ENCODE measurements around the gene DPP6. TPM values are rescaled to one million over a fixed set of nuclear protein-coding genes. Genes with fewer than 3 reads are reported as not detected.

The DPP6 gene
- total RNA-seq, 1 donor from 2014 or later: not detected

DNA sequence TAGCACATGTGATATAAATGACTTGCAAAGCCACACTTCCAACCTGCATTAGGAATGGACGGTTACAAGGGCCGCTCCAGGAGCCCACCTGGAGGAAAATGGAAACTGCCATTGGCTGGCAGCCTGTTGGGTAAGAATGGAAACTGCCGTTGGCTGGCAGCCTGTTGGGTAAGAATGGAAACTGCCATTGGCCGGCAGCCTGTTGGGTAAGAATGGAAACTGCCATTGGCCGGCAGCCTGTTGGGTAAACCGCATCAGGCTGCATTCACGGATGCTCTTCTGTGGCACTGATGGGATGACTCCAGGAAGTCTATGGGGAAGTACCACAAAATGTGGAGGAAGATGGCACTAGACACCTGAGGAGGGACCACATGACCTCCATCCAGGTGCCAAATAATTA lies 143.1 kb downstream of the DPP6 start:
- Mint-ChIP-seq H3K36me3 (ENCODE audit: low read depth) (no peaks in the 10 kb centered on the region), H3K27ac (no peak overlapping the region), H3K4me3 (no peak overlapping the region), H3K27me3 (no peaks in the 10 kb centered on the region), H3K4me1 (no peaks in the 10 kb centered on the region), H3K9me3 (peaks cover 6% of the 10 kb centered on the region)
- ATAC-seq (ENCODE audit: low read depth): no peak
- no peak for DNase-seq
- intact Hi-C loops (cut with micrococcal nuclease): no loop called here
- TF ChIP-seq, protein P1, sequence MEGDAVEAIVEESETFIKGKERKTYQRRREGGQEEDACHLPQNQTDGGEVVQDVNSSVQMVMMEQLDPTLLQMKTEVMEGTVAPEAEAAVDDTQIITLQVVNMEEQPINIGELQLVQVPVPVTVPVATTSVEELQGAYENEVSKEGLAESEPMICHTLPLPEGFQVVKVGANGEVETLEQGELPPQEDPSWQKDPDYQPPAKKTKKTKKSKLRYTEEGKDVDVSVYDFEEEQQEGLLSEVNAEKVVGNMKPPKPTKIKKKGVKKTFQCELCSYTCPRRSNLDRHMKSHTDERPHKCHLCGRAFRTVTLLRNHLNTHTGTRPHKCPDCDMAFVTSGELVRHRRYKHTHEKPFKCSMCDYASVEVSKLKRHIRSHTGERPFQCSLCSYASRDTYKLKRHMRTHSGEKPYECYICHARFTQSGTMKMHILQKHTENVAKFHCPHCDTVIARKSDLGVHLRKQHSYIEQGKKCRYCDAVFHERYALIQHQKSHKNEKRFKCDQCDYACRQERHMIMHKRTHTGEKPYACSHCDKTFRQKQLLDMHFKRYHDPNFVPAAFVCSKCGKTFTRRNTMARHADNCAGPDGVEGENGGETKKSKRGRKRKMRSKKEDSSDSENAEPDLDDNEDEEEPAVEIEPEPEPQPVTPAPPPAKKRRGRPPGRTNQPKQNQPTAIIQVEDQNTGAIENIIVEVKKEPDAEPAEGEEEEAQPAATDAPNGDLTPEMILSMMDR (IDR thresholded peaks at IDR 0.05): no peak
- ChIA-PET POLR2A (no interaction called here), CTCF (no interaction called here)

DNA sequence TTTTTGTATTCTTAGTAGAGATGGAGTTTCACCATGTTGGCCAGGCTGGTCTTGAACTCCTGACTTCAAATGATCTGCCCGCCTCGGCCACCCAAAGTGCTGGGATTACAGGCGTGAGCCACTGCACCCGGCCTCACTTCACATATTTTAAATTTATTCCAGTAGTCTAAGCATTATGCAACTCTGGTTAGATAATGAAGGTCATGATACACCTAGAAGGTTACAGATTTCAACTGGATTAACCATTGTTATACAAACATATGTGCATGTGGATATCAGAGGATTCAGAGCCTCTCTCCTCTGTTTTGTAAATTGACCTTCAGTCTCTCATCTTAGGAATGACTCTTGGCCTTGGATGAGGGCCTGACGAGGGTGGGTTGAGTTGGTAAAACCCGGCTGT lies 146.3 kb downstream of the DPP6 start:
- no peaks in the 10 kb centered on the region for H3K27me3 Mint-ChIP-seq
- no peak overlapping the region for H3K27ac Mint-ChIP-seq
- ChIA-PET POLR2A (no interaction called here), CTCF (no interaction called here)
- no peaks in the 10 kb centered on the region for H3K4me1 Mint-ChIP-seq
- DNase-seq (no peak), ATAC-seq (ENCODE audit: low read depth) (no peak)
- intact Hi-C loops (cut with micrococcal nuclease): no loop called here
- H3K9me3 Mint-ChIP-seq: peaks cover 6% of the 10 kb centered on the region
- H3K36me3 Mint-ChIP-seq (ENCODE audit: low read depth): no peaks in the 10 kb centered on the region
- TF ChIP-seq, protein P1 (IDR thresholded peaks at IDR 0.05): no peak
- H3K4me3 Mint-ChIP-seq: no peak overlapping the region

DNA sequence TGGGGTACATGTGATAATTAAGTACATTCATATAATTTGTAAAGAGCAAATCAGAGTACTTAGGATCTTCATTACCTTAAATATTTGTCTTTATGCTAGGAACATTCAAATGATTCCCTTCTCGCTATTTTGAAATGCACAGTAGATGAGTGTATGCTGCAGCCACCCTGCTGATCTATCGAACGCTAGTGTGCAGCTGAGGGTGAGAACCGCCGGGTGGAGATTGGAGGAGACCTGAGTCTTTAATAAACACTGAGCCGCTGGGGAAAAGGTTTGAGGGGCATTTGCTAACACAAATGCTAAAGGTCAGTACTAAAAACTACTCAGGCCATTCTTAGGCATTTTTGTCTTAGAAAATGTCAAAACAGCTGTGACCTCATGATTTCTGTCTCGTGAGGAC lies 148.0 kb downstream of the DPP6 start:
- TF ChIP-seq, protein P1 (IDR thresholded peaks at IDR 0.05): no peak
- intact Hi-C loops (cut with micrococcal nuclease): no loop called here
- Mint-ChIP-seq H3K4me1 (no peaks in the 10 kb centered on the region), H3K36me3 (ENCODE audit: low read depth) (no peaks in the 10 kb centered on the region), H3K27ac (no peak overlapping the region), H3K4me3 (no peak overlapping the region), H3K27me3 (no peaks in the 10 kb centered on the region), H3K9me3 (peaks cover 6% of the 10 kb centered on the region)
- ChIA-PET CTCF (interaction anchor here (0.7 kb wide), 1 partner anchor 28 kb away, joined by 5 read pairs; no protein-coding TSS in a partner anchor), POLR2A (no interaction called here)
- DNase-seq (no peak), ATAC-seq (ENCODE audit: low read depth) (no peak)

DNA sequence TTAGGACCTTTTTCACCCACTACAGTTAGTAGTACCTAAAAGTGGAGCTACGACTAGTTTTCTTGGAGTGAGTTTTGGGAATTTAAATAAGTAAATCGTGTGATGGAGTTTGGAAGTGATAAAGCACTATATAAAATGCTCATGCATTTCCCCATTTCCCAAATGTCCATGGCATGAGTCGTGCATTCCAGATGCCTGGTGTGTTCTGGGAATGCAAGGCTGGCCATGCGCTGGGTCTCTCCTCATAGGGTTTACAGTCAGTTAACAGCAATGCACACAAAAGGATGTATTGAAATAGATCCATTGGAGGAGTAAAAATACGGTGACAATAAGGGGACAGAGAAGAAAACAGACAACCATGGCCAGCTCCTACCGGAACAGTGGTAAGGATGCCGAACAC lies 149.8 kb downstream of the DPP6 start:
- ChIA-PET CTCF (no interaction called here), POLR2A (no interaction called here)
- no peaks in the 10 kb centered on the region for H3K9me3 Mint-ChIP-seq
- no peaks in the 10 kb centered on the region for H3K36me3 Mint-ChIP-seq (ENCODE audit: low read depth)
- TF ChIP-seq, protein P1 (IDR thresholded peaks at IDR 0.05): no peak
- no peaks in the 10 kb centered on the region for H3K4me1 Mint-ChIP-seq
- intact Hi-C loops (cut with micrococcal nuclease): no loop called here
- no peak for ATAC-seq (ENCODE audit: low read depth)
- H3K4me3 Mint-ChIP-seq: no peak overlapping the region
- no peak for DNase-seq
- H3K27ac Mint-ChIP-seq: no peak overlapping the region
- no peaks in the 10 kb centered on the region for H3K27me3 Mint-ChIP-seq

DNA sequence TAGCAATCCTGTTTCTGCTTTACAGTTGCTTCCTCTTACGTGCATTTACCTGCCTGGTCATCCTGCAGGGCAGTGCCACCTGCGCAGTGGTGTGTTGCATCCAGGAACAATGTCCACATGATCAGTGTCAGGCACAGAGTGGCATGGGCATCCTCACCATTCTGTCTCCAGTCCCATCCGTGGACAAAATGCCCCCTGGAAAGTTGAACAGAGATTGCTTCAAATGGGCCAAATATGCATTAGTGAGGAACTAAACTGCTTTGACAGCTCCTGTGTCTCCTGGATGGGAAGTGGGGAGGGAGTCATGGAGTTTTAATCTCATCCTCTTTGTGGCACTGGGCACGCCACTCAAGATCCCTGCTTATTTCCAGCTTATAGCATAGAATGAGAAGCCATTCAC lies 151.8 kb downstream of the DPP6 start:
- Mint-ChIP-seq H3K36me3 (ENCODE audit: low read depth) (no peaks in the 10 kb centered on the region), H3K9me3 (no peaks in the 10 kb centered on the region), H3K27me3 (no peaks in the 10 kb centered on the region), H3K27ac (no peak overlapping the region), H3K4me1 (no peaks in the 10 kb centered on the region), H3K4me3 (no peak overlapping the region)
- TF ChIP-seq, protein P1 (IDR thresholded peaks at IDR 0.05): no peak
- ChIA-PET POLR2A (no interaction called here), CTCF (no interaction called here)
- no peak for DNase-seq
- intact Hi-C loops (cut with micrococcal nuclease): no loop called here
- no peak for ATAC-seq (ENCODE audit: low read depth)

Data from activated B cell treated with CpG ODN at 0.5 μM for 24 hours (primary cell).